ENCODE data around the gene ADGRG2.

Gene ADGRG2

DNA sequence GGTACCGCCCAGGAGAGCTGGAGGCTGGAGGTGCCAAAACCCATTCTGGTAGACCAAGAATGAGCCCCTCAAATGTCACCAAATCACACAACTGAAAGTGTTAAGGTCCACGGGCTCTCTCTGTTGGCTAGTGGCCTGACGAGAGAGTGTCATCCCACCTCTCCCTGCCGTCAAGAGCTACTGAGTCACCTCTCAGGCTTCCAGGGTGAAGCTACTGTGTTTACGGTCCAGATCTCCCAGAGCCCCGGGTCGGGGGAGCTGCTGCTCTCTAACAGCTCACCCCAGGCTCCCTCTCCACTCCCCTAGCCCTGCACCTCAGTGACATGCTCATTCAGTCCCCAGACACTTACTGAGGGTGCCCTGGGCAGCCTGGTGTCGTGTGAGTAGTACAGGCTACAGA is 59.2 kb downstream of the ADGRG2 start:
- no peak for TF ChIP-seq CTCF (IDR thresholded peaks at IDR 0.05; ENCODE audit: low read depth, low read length)
- H3K4me3 ChIP-seq (ENCODE audit: low read depth, low read length) = no peak overlapping the region

DNA sequence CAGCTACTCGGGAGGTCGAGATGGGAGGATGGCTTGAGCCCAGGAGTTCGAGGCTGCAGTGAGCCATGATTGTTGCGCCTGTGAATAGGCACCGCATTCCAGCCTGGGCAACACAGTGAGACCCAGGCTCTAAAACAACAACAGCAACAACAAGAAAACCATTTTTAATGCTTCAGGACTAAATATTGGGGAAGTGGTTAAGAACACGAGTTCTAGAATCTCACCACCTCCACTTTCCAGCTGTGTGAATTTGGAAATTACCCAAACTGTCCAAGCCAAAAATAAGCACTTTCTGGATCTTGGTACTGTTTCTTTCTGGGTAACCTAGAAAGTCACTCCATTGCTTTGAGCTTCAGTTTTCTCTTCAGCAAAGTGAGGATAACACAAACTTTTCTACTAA is 63.2 kb downstream of the ADGRG2 start:
- TF ChIP-seq CTCF (IDR thresholded peaks at IDR 0.05; ENCODE audit: low read depth, low read length) = no peak
- no peak overlapping the region for H3K4me3 ChIP-seq (ENCODE audit: low read depth, low read length)

DNA sequence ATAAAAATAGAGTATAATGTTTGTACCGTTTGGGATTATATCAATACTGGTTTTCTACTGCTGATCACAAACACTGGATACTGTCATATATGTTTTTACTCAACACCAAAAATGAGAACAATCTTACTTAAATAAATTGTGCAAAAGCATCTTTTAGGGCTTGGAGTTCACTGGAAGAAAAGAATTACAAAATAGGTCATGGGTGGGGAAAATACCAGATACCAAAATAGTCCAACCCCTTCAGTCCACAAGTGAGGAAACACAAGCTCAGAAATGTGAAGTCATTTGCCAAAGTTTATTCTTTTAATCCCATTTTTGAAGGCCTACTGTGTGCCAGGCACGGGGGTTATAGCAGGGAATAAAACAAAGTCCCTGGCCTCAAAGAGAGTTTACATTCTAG is 64.4 kb downstream of the ADGRG2 start:
- TF ChIP-seq CTCF (IDR thresholded peaks at IDR 0.05; ENCODE audit: low read depth, low read length) = no peak
- H3K4me3 ChIP-seq (ENCODE audit: low read depth, low read length) = no peak overlapping the region

DNA sequence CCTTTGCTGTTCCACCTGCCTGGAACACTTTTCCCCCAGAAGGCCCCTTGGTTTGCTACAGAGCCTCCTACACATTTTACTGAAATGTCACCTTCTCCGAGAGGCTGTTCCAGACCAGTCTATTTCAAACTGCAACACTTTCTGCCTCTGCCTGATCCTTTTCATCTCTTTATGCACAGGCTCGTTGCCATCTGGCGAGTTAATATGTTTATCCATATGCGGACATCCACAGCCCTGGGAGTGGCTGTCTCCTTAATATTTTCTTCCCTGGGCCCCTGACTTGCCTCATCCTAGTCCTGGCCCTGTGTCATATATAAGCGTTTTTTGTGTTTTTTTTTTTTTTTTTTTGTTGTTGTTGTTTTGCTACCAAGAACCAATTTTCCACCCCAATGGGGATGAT is 73.2 kb downstream of the ADGRG2 start:
- H3K4me3 ChIP-seq (ENCODE audit: low read depth, low read length) = no peak overlapping the region
- TF ChIP-seq CTCF (IDR thresholded peaks at IDR 0.05; ENCODE audit: low read depth, low read length) = no peak

- no peak for TF ChIP-seq CTCF (IDR thresholded peaks at IDR 0.05; ENCODE audit: low read depth, low read length)
- H3K4me3 ChIP-seq (ENCODE audit: low read depth, low read length) = no peak overlapping the region
Observed at GRCh38 chrX:19046343-19047215, 75.7 kb downstream of the ADGRG2 start.

GRCh38 chrX:19040373-19040772 is 81.9 kb downstream of the ADGRG2 start:
- H3K4me3 ChIP-seq (ENCODE audit: low read depth, low read length) = no peak overlapping the region
- no peak; the same call in 1 of the 2 replicates for TF ChIP-seq CTCF (IDR thresholded peaks at IDR 0.05; ENCODE audit: low read depth, low read length)

GRCh38 chrX:19034025-19034424 is 88.2 kb downstream of the ADGRG2 start:
- no peak overlapping the region for H3K4me3 ChIP-seq (ENCODE audit: low read depth, low read length)
- TF ChIP-seq CTCF (IDR thresholded peaks at IDR 0.05; ENCODE audit: low read depth, low read length) = no peak
